Astrocyte (in vitro differentiated cells and primary cell): ENCODE measurements around the gene SERPINA5. TPM values are rescaled to one million over a fixed set of nuclear protein-coding genes. Genes with fewer than 3 reads are reported as not detected.
"Not testable (repeated sequence)": the region's sequence is repeated elsewhere in the genome, so short reads cannot be mapped to it uniquely, and the experiment has no call there.

Source experiments
- DNase-seq: peaks from one replicate; pipeline ENCODE4 v3.0.0-alpha.2; 2010; ENCODE audit warnings: low read depth
- FAIRE-seq: peaks from 2 replicates; lab custom pipeline; 2011; peaks lifted over from hg19 to GRCh38; lab: Jason Lieb, UNC
- H2AFZ ChIP-seq: 2 replicates; pipeline ENCODE4 v1.6.0; 2012; ENCODE audit warnings: low read depth, low read length, inconsistent platforms
- H3K27ac ChIP-seq: 2 replicates; pipeline ENCODE4 v1.5.1; 2011; ENCODE audit warnings: low read depth, low read length, inconsistent platforms
- H3K27me3 ChIP-seq: 2 replicates; pipeline ENCODE4 v1.6.0; 2011; ENCODE audit warnings: low read length, inconsistent platforms; ENCODE audit not compliant: insufficient read depth
- H3K36me3 ChIP-seq: 2 replicates; pipeline ENCODE4 v1.5.1; 2011; ENCODE audit warnings: low read length, inconsistent platforms; ENCODE audit not compliant: insufficient read depth
- H3K4me1 ChIP-seq: 2 replicates; pipeline ENCODE4 v1.5.1; 2011; ENCODE audit warnings: low read length, inconsistent platforms; ENCODE audit not compliant: insufficient read depth
- H3K4me2 ChIP-seq: 2 replicates; pipeline ENCODE4 v1.6.0; 2012; ENCODE audit warnings: low read length, inconsistent platforms
- H3K4me3 ChIP-seq: 2 replicates; pipeline ENCODE4 v1.5.1; 2011; ENCODE audit warnings: low read depth, mild to moderate bottlenecking, low read length, inconsistent platforms; ENCODE audit not compliant: insufficient read depth
- H3K79me2 ChIP-seq: 2 replicates; pipeline ENCODE4 v1.6.0; 2012; ENCODE audit warnings: mild to moderate bottlenecking, low read length, inconsistent platforms; ENCODE audit not compliant: insufficient read depth
- H3K9ac ChIP-seq: 2 replicates; pipeline ENCODE4 v1.6.0; 2012; ENCODE audit warnings: mild to moderate bottlenecking, low read length, inconsistent platforms
- H3K9me3 ChIP-seq: 2 replicates; pipeline ENCODE4 v1.5.1; 2012; ENCODE audit warnings: low read depth, mild to moderate bottlenecking, low read length, inconsistent platforms; ENCODE audit not compliant: insufficient read depth
- H4K20me1 ChIP-seq: 2 replicates; pipeline ENCODE4 v1.6.0; 2012; ENCODE audit warnings: low read length, inconsistent platforms; ENCODE audit not compliant: insufficient read depth
- H3K27ac Mint-ChIP-seq: one replicate; pipeline ENCODE4 v1.8.0; 2021; ENCODE audit warnings: mild to moderate bottlenecking, mixed read lengths; ENCODE audit not compliant: unreplicated experiment
- H3K27me3 Mint-ChIP-seq: one replicate; pipeline ENCODE4 v1.8.0; 2021; ENCODE audit warnings: low read depth, mixed read lengths; ENCODE audit not compliant: unreplicated experiment
- H3K36me3 Mint-ChIP-seq: one replicate; pipeline ENCODE4 v1.8.0; 2021; ENCODE audit warnings: low read depth, mixed read lengths; ENCODE audit not compliant: unreplicated experiment
- H3K4me1 Mint-ChIP-seq: one replicate; pipeline ENCODE4 v1.8.0; 2021; ENCODE audit warnings: low read depth, mixed read lengths; ENCODE audit not compliant: unreplicated experiment
- H3K4me3 Mint-ChIP-seq: one replicate; pipeline ENCODE4 v1.8.0; 2021; ENCODE audit warnings: mild to moderate bottlenecking, moderate library complexity, mixed read lengths; ENCODE audit not compliant: unreplicated experiment
- H3K9me3 Mint-ChIP-seq: one replicate; pipeline ENCODE4 v1.8.0; 2021; ENCODE audit warnings: mild to moderate bottlenecking, mixed read lengths; ENCODE audit not compliant: unreplicated experiment
- CTCF ChIP-seq: IDR thresholded peaks from 2 replicates; pipeline ENCODE4 v1.5.1; 2011; ENCODE audit warnings: low read depth, mild to moderate bottlenecking, inconsistent platforms, low read length, moderate library complexity; ENCODE audit not compliant: insufficient read depth
- EZH2 ChIP-seq: IDR thresholded peaks from 2 replicates; pipeline ENCODE4 v1.6.1; 2012; ENCODE audit warnings: mild to moderate bottlenecking, low read length, inconsistent platforms; ENCODE audit not compliant: insufficient read depth
- total RNA-seq: library from RNA; stranded (reverse); gene quantifications from 2 replicates; pipeline ENCODE4 v1.2.1, GENCODE V29; 2021

SERPINA5 gene
- total RNA-seq, 1 donor from 2014 or later = 0.23 TPM

- DNase-seq (no peak), FAIRE-seq (no peak)
- Mint-ChIP-seq H3K4me3 (no peak overlapping the region), H3K9me3 (no peaks in the 10 kb centered on the region), H3K36me3 (no peaks in the 10 kb centered on the region), H3K27me3 (no peaks in the 10 kb centered on the region), H3K4me1 (peaks cover 34% of the 10 kb centered on the region), H3K27ac (no peak overlapping the region)
- H3K79me2 ChIP-seq = no peaks in the 10 kb centered on the region
- no peaks in the 10 kb centered on the region for H3K27me3 ChIP-seq
- no peaks in the 10 kb centered on the region for H3K9me3 ChIP-seq
- H3K36me3 ChIP-seq = no peaks in the 10 kb centered on the region
- no peak overlapping the region for H3K9ac ChIP-seq
- H3K4me2 ChIP-seq = no peak overlapping the region
- H3K27ac ChIP-seq = no peak overlapping the region
- H3K4me1 ChIP-seq = peaks cover 37% of the 10 kb centered on the region
- H4K20me1 ChIP-seq = no peaks in the 10 kb centered on the region
- no peak for TF ChIP-seq EZH2
- TF ChIP-seq CTCF = no peak
- H3K4me3 ChIP-seq = no peak overlapping the region
- H2AFZ ChIP-seq = no peak overlapping the region
Observed at GRCh38 chr14:94602722-94603121, 21.5 kb downstream of the SERPINA5 start.

- H3K36me3 ChIP-seq = no peaks in the 10 kb centered on the region
- Mint-ChIP-seq H3K27ac (no peak overlapping the region), H3K27me3 (no peaks in the 10 kb centered on the region), H3K4me1 (peaks cover 22% of the 10 kb centered on the region), H3K4me3 (no peak overlapping the region), H3K9me3 (peaks cover 7% of the 10 kb centered on the region), H3K36me3 (no peaks in the 10 kb centered on the region)
- no peak for DNase-seq
- no peak overlapping the region for H3K27ac ChIP-seq
- no peak overlapping the region for H3K9ac ChIP-seq
- H3K79me2 ChIP-seq = no peaks in the 10 kb centered on the region
- FAIRE-seq = no peak
- no peaks in the 10 kb centered on the region for H3K9me3 ChIP-seq
- peaks cover 25% of the 10 kb centered on the region for H3K4me1 ChIP-seq
- no peaks in the 10 kb centered on the region for H3K27me3 ChIP-seq
- no peak for TF ChIP-seq CTCF
- no peak for TF ChIP-seq EZH2
- H3K4me2 ChIP-seq = no peak overlapping the region
- H3K4me3 ChIP-seq = no peak overlapping the region
- no peaks in the 10 kb centered on the region for H4K20me1 ChIP-seq
- no peak overlapping the region for H2AFZ ChIP-seq
Observed at GRCh38 chr14:94605361-94605760, 24.1 kb downstream of the SERPINA5 start.

GRCh38 chr14:94608966-94609365, 27.7 kb downstream of the SERPINA5 start:
- not testable (repeated sequence) for H3K9me3 Mint-ChIP-seq, H2AFZ ChIP-seq, H3K36me3 Mint-ChIP-seq, H3K4me2 ChIP-seq, H3K27ac Mint-ChIP-seq, H3K36me3 ChIP-seq, H3K79me2 ChIP-seq, H3K27me3 ChIP-seq, H3K4me3 Mint-ChIP-seq, FAIRE-seq, H3K27me3 Mint-ChIP-seq, DNase-seq, H3K9me3 ChIP-seq, H4K20me1 ChIP-seq, H3K9ac ChIP-seq, H3K4me3 ChIP-seq, H3K27ac ChIP-seq
- peaks cover 24% of the 10 kb centered on the region for H3K4me1 ChIP-seq
- peaks cover 16% of the 10 kb centered on the region for H3K4me1 Mint-ChIP-seq
